H1 (cell line): Measurements from ENCODE around the gene ALDH7A1. TPM values are rescaled to one million over a fixed set of nuclear protein-coding genes. Genes with fewer than 3 reads are reported as not detected.

ENCODE experiments used
- CTCF ChIA-PET: fragments of 300-600 bp; sonication (Branson Sonifier 250); formaldehyde crosslinking; loops from one replicate; lab custom pipeline; 2021; ENCODE audit not compliant: partially characterized antibody; lab: Charles Lee
- POLR2A ChIA-PET: fragments of 300-600 bp; sonication (Branson Sonifier 250); formaldehyde crosslinking; loops from one replicate; lab custom pipeline; 2021; ENCODE audit warnings: inconsistent platforms; ENCODE audit not compliant: partially characterized antibody; lab: Charles Lee
- DNase-seq, 2 experiments: peaks; one replicate each; pipeline versions ENCODE4 v3.0.0 to v3.0.0-alpha.2; 2010 to 2022; ENCODE audit warnings: low spot score in 2 of 2, low read depth in 1 of 2, mixed read lengths in 1 of 2
- FAIRE-seq: peaks from 2 replicates; lab custom pipeline; 2011; peaks lifted over from hg19 to GRCh38; lab: Jason Lieb, UNC
- H2AFZ ChIP-seq: 2 replicates; pipeline ENCODE4 v1.8.1; 2012; ENCODE audit warnings: low read length, inconsistent platforms
- H2AK5ac ChIP-seq: 2 replicates; pipeline ENCODE4 v1.6.1; 2013; ENCODE audit warnings: low read depth, low read length
- H2BK120ac ChIP-seq: replicated peaks from 2 replicates; pipeline ENCODE3; 2013; ENCODE audit warnings: low read depth, low read length, inconsistent platforms
- H2BK12ac ChIP-seq: 2 replicates; pipeline ENCODE4 v1.6.1; 2013; ENCODE audit warnings: low read depth, low read length
- H2BK15ac ChIP-seq: 2 replicates; pipeline ENCODE4 v1.6.1; 2013; ENCODE audit warnings: low read length
- H2BK20ac ChIP-seq: 2 replicates; pipeline ENCODE4 v1.6.1; 2013; ENCODE audit warnings: low read length
- H2BK5ac ChIP-seq: 2 replicates; pipeline ENCODE4 v1.6.1; 2013; ENCODE audit warnings: low read depth, low read length
- H3K14ac ChIP-seq: 2 replicates; pipeline ENCODE4 v1.6.1; 2013; ENCODE audit warnings: inconsistent platforms; ENCODE audit not compliant: insufficient read length
- H3K18ac ChIP-seq: 2 replicates; pipeline ENCODE4 v1.6.1; 2013; ENCODE audit warnings: low read length; ENCODE audit errors: extremely low read depth
- H3K23ac ChIP-seq: 2 replicates; pipeline ENCODE4 v1.6.1; 2013; ENCODE audit warnings: inconsistent platforms; ENCODE audit not compliant: insufficient read length
- H3K23me2 ChIP-seq: 2 replicates; pipeline ENCODE4 v1.6.1; 2013; ENCODE audit warnings: low read depth, low read length
- H3K27ac ChIP-seq: 2 replicates; pipeline ENCODE4 v1.6.1; 2011; ENCODE audit warnings: low read depth, low read length, inconsistent platforms
- H3K27me3 ChIP-seq, 4 experiments: replicated peaks in 1 of 4; 1 replicate in 1 of 4; 2 replicates in 3 of 4; pipeline versions ENCODE4 v1.6.1 to v1.8.1; 2011 to 2013; ENCODE audit warnings: low read length in 3 of 4, mild to moderate bottlenecking in 3 of 4, inconsistent platforms in 2 of 4, mixed read lengths in 2 of 4, moderate library complexity in 1 of 4; ENCODE audit not compliant: control insufficient read depth in 3 of 4, insufficient read depth in 3 of 4; ENCODE audit errors: extremely low read depth in 1 of 4
- H3K36me3 ChIP-seq, 4 experiments: 2 replicates each; pipeline versions ENCODE4 v1.6.1 to v1.8.1; 2011 to 2013; ENCODE audit warnings: mild to moderate bottlenecking in 4 of 4, low read length in 3 of 4, moderate library complexity in 2 of 4, control low read depth in 1 of 4, inconsistent platforms in 1 of 4; ENCODE audit not compliant: insufficient read depth in 4 of 4, control insufficient read depth in 2 of 4
- H3K4ac ChIP-seq: replicated peaks from 2 replicates; pipeline ENCODE3; 2013; ENCODE audit warnings: low read length, low read depth, mixed read lengths, inconsistent platforms; ENCODE audit not compliant: insufficient read length
- H3K4me1 ChIP-seq, 4 experiments: replicated peaks in 1 of 4; 1 replicate in 1 of 4; 2 replicates in 3 of 4; pipeline versions ENCODE4 v1.6.1 to v1.8.1; 2011 to 2013; ENCODE audit warnings: low read length in 3 of 4, inconsistent platforms in 2 of 4, mixed read lengths in 1 of 4; ENCODE audit not compliant: insufficient read depth in 4 of 4, control insufficient read depth in 3 of 4
- H3K4me2 ChIP-seq, 2 experiments: 2 replicates each; pipeline versions ENCODE4 v1.6.1 to v1.8.1; 2011 to 2013; ENCODE audit warnings: low read depth in 2 of 2, low read length in 2 of 2, control low read depth in 1 of 2, inconsistent platforms in 1 of 2, mild to moderate bottlenecking in 1 of 2; ENCODE audit not compliant: insufficient read depth in 1 of 2
- H3K4me3 ChIP-seq, 4 experiments: fragments of 200-600, 300-600 bp in 1 of 4; sonication (generic), shearing (Covaris generic), sonication (Bioruptor Twin) in 1 of 4; 2 replicates each; pipeline versions ENCODE4 v1.5.1 to v1.8.1; 2011 to 2016; ENCODE audit warnings: low read length in 4 of 4, low read depth in 3 of 4, control low read depth in 2 of 4, inconsistent platforms in 2 of 4, mild to moderate bottlenecking in 2 of 4, mixed read lengths in 1 of 4, moderate library complexity in 1 of 4; ENCODE audit not compliant: insufficient read depth in 2 of 4; ENCODE audit errors: extremely low read depth in 1 of 4
- H3K56ac ChIP-seq: replicated peaks from 2 replicates; pipeline ENCODE3; 2013; ENCODE audit warnings: low read depth, mild to moderate bottlenecking, mixed read lengths, low read length, inconsistent platforms; ENCODE audit not compliant: insufficient read length
- H3K79me1 ChIP-seq: 2 replicates; pipeline ENCODE4 v1.6.1; 2013; ENCODE audit warnings: low read depth, low read length, control low read depth
- H3K79me2 ChIP-seq, 2 experiments: 2 replicates each; pipeline versions ENCODE4 v1.6.1 to v1.8.1; 2012 to 2013; ENCODE audit warnings: low read length in 2 of 2, mild to moderate bottlenecking in 2 of 2, inconsistent platforms in 1 of 2; ENCODE audit not compliant: insufficient read depth in 2 of 2, control insufficient read depth in 1 of 2
- H3K9ac ChIP-seq, 4 experiments: replicated peaks in 1 of 4; 1 replicate in 1 of 4; 2 replicates in 3 of 4; pipeline versions ENCODE4 v1.6.1 to v1.8.1; 2011 to 2013; ENCODE audit warnings: low read depth in 3 of 4, low read length in 3 of 4, control low read depth in 2 of 4, mild to moderate bottlenecking in 2 of 4, moderate library complexity in 2 of 4, inconsistent platforms in 1 of 4; ENCODE audit errors: extremely low read depth in 1 of 4
- H3K9me3 ChIP-seq, 2 experiments: 2 replicates each; pipeline versions ENCODE4 v1.6.1 to v1.8.1; 2012 to 2013; ENCODE audit warnings: mild to moderate bottlenecking in 2 of 2, moderate library complexity in 2 of 2, control low read depth in 1 of 2, inconsistent platforms in 1 of 2, low read depth in 1 of 2, low read length in 1 of 2, mixed read lengths in 1 of 2; ENCODE audit not compliant: insufficient read depth in 2 of 2
- H4K20me1 ChIP-seq, 2 experiments: replicated peaks in 1 of 2; 2 replicates each; pipeline versions ENCODE3 to v1.8.1; 2011 to 2013; ENCODE audit warnings: inconsistent platforms in 2 of 2, low read length in 2 of 2, mild to moderate bottlenecking in 1 of 2; ENCODE audit not compliant: insufficient read depth in 2 of 2, control insufficient read depth in 1 of 2
- H4K5ac ChIP-seq: 2 replicates; pipeline ENCODE4 v1.6.1; 2013; ENCODE audit warnings: low read length, low read depth, mixed read lengths, inconsistent platforms; ENCODE audit not compliant: insufficient read length
- H4K8ac ChIP-seq: 2 replicates; pipeline ENCODE4 v1.8.0; 2013; ENCODE audit warnings: mild to moderate bottlenecking, moderate library complexity, low read length, inconsistent platforms; ENCODE audit not compliant: insufficient read depth; ENCODE audit errors: extremely low read depth
- H4K91ac ChIP-seq: replicated peaks from 2 replicates; pipeline ENCODE3; 2013; ENCODE audit warnings: low read length, mixed read lengths, inconsistent platforms; ENCODE audit not compliant: insufficient read length
- CTCF ChIP-seq, 3 experiments: IDR thresholded peaks; 1 replicate in 2 of 3; 2 replicates in 1 of 3; pipeline versions ENCODE4 v1.5.1 to v1.6.1; 2011; ENCODE audit warnings: low read length in 3 of 3, mild to moderate bottlenecking in 3 of 3, inconsistent platforms in 2 of 3, low read depth in 1 of 3, moderate library complexity in 1 of 3; ENCODE audit not compliant: insufficient read depth in 1 of 3; ENCODE audit errors: control extremely low read depth in 1 of 3
- HDAC2 ChIP-seq, 2 experiments: fragments of 300-600 bp in 1 of 2; sonication (generic) in 1 of 2; IDR thresholded peaks; 2 replicates each; pipeline ENCODE4 v1.6.1; 2011 to 2012; ENCODE audit warnings: low read depth in 2 of 2, low read length in 2 of 2, mild to moderate bottlenecking in 2 of 2, moderate library complexity in 2 of 2, borderline replicate concordance in 1 of 2, inconsistent platforms in 1 of 2
- RAD21 ChIP-seq, 2 experiments: IDR thresholded peaks in 1 of 2; conservative IDR thresholded peaks in 1 of 2; 2 replicates each; pipeline ENCODE4 v1.6.1; 2011; ENCODE audit warnings: low read depth in 2 of 2, low read length in 2 of 2, improper control_type of control experiment in 1 of 2, inconsistent platforms in 1 of 2, mild to moderate bottlenecking in 1 of 2, moderate library complexity in 1 of 2
- WGBS, 2 experiments: shearing (Covaris generic) in 1 of 2; methylation state at CpG; one replicate each; pipeline versions ENCODE4 v1.1.6 to v1.1.7; 2013 to 2015; ENCODE audit warnings: low lambda C conversion rate in 2 of 2, mixed read lengths in 2 of 2, inconsistent platforms in 1 of 2, low coverage in 1 of 2, missing lambda C conversion rate in 1 of 2; ENCODE audit not compliant: insufficient replicate concordance in 2 of 2, insufficient coverage in 1 of 2, insufficient read length in 1 of 2; ENCODE audit errors: extremely low coverage in 1 of 2, missing lambda C conversion rate in 1 of 2; 5-methylcytosine and 5-hydroxymethylcytosine counted together
- polyA plus RNA-seq, 7 experiments: library from polyadenylated mRNA; depleted of rRNA in 3 of 7; stranded (reverse) in 5 of 7; unstranded in 2 of 7; fragments of >200 nt in 5 of 7; fragments of 200-250 nt in 2 of 7; gene quantifications; 1 replicate in 5 of 7; 2 replicates in 1 of 7; 4 replicates in 1 of 7; pipeline versions ENCODE4 v1.2.1 to v1.2.3, GENCODE V29; 2011 to 2013; ENCODE audit warnings: missing spikeins in 2 of 7, mixed read lengths in 2 of 7
- total RNA-seq: library from RNA; stranded (reverse); fragmentation: NEBNext Ultra II Directional; extraction: Animal tissue kit (Norgen Biotek cat#: 25700); gene quantifications from 2 replicates; pipeline ENCODE4 v1.2.1, GENCODE V29; 2021

Gene ALDH7A1
- total and polyA plus RNA-seq, 2 of the 8 experiments (the other 6 are each of a cell fraction or from before 2014, with no cell fraction given), result 99.6 to 225 TPM

DNA sequence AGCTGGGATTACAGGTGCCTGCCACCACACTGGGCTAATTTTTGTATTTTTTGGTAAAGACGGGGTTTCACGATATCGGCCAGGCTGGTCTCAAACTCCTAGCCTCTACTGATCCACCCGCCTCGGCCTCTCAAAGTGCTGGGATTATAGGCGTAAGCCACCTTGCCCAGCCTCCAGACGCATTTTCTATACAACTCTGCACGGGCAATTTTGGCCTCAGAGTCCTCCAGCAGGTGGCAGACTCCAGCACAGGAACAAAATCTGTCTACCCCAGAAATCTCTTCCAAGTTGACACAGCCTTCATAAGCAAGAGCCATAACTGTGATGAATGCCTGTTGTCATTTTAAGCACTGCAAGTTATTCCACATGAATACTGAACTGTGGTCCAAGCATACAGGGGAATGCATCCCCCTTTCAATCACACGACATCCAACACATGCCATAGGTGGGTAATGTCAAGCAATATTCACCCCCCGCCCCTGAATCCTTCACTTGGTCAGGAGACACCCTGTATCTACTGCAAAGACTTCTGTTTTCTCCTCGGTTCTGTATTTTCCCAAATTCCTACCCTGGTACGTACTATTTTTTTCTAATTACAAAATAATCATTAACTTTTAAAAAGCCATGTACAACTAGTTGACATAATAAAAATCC lies 50.8 kb downstream of the ALDH7A1 start:
- Histone ChIP-seq H3K14ac (no peak overlapping the region), H4K8ac (no peak overlapping the region), H2AK5ac (no peak overlapping the region), H4K5ac (no peak overlapping the region), H3K9ac (no peak overlapping the region), H3K4me1 (no peaks in the 10 kb centered on the region), H2BK20ac (no peak overlapping the region)
- TF ChIP-seq RAD21 (IDR thresholded peaks at IDR 0.05 in 1 of 2, conservative IDR thresholded peaks at IDR 0.05 in 1 of 2; ENCODE audit: low read depth in 2 of 2, low read length in 2 of 2) (peak; percentile 45 to 52), CTCF (IDR thresholded peaks at IDR 0.05; ENCODE audit: control extremely low read depth in 1 of 3, insufficient read depth in 1 of 3, low read depth in 1 of 3, low read length in 3 of 3) (peak; percentile 45 to 64 (median 57)), HDAC2 (IDR thresholded peaks at IDR 0.05; ENCODE audit: borderline replicate concordance in 1 of 2, low read depth in 2 of 2, low read length in 2 of 2) (no peak)
- TF ChIP-seq, all 59 proteins: peak for 2
- Histone ChIP-seq H3K27ac (no peak overlapping the region), H3K79me2 (no peaks in the 10 kb centered on the region), H4K20me1 (peaks cover 0 to 1% of the 10 kb centered on the region in 2 experiments), H4K91ac (no peak overlapping the region), H3K9me3 (no peaks in the 10 kb centered on the region), H2BK12ac (no peak overlapping the region), H3K4me3 (no peak overlapping the region), H3K4me2 (no peak overlapping the region), H3K23ac (no peak overlapping the region), H3K23me2 (no peaks in the 10 kb centered on the region), H3K79me1 (no peaks in the 10 kb centered on the region), H2AFZ (no peak overlapping the region), H3K4ac (no peak overlapping the region), H2BK15ac (no peak overlapping the region), H3K27me3 (no peaks in the 10 kb centered on the region), H3K56ac (no peak overlapping the region), H3K36me3 (peaks cover 8 to 45% (median 23%) of the 10 kb centered on the region in 4 experiments; a peak in 7 of 8 replicates), H2BK5ac (no peak overlapping the region), H3K18ac (no peak overlapping the region), H2BK120ac (no peak overlapping the region)
- ChIA-PET CTCF (interaction anchor here (0.7 to 7.2 kb wide), 16 partner anchors 9 to 810 kb away, joined by 3 to 125 read pairs (median 4); partner anchors contain the start of genes ALDH7A1 and PHAX), POLR2A (interaction anchor here (0.7 kb wide), 1 partner anchor 127 kb away, joined by 3 read pairs; no protein-coding TSS in a partner anchor)
- 72% methylated on average over 11 of the region's 12 CpGs; no CpG with 5 or more reads in 1 of the 2 experiments for WGBS, 2 experiments
- DNase-seq (peak in 1 of 2 experiments; percentile 52), FAIRE-seq (no peak)
